ENCODE measurements around the gene HECA. TPM values are rescaled to one million over a fixed set of nuclear protein-coding genes. Genes with fewer than 3 reads are reported as not detected.
"Not testable (repeated sequence)": the region's sequence is repeated elsewhere in the genome, so short reads cannot be mapped to it uniquely, and the experiment has no call there.

Gene HECA
- total RNA-seq, 4 donors from 2014 or later, result 31.9 to 39.3 (median 35.7) TPM

GRCh38 chr6:139117734-139118133 is 17.1 kb upstream of the HECA start:
- DNase-seq (ENCODE audit: low spot score in 2 of 2), result no peak
- Histone ChIP-seq H3K4me3 (no peak overlapping the region), H3K27me3 (no peaks in the 10 kb centered on the region), H3K36me3 (no peaks in the 10 kb centered on the region), H3K27ac (no peak overlapping the region), H3K4me1 (no peaks in the 10 kb centered on the region), H3K9me3 (peaks cover 0 to 12% (median 0%) of the 10 kb centered on the region in 4 donors)
- WGBS, 2 donors, result 79 to 86% methylated on average over 1 of the region's 1 CpG
- TF ChIP-seq CTCF (IDR thresholded peaks at IDR 0.05) (no peak), EP300 (IDR thresholded peaks at IDR 0.05) (no peak), POLR2A (IDR thresholded peaks at IDR 0.05) (no peak)

- Histone ChIP-seq H3K4me3 (no peak overlapping the region), H3K9me3 (peaks cover 0 to 12% (median 0%) of the 10 kb centered on the region in 4 donors), H3K36me3 (no peaks in the 10 kb centered on the region), H3K27me3 (no peaks in the 10 kb centered on the region), H3K4me1 (no peaks in the 10 kb centered on the region), H3K27ac (no peak overlapping the region)
- DNase-seq (ENCODE audit: low spot score in 2 of 2), result no peak
- 67 to 75% methylated on average over 3 of the region's 3 CpGs for WGBS, 2 donors
- TF ChIP-seq EP300 (IDR thresholded peaks at IDR 0.05), result no peak
- no peak for TF ChIP-seq POLR2A (IDR thresholded peaks at IDR 0.05)
- no peak for TF ChIP-seq CTCF (IDR thresholded peaks at IDR 0.05)
Measured at GRCh38 chr6:139119552-139119951, 15.3 kb upstream of the HECA start.

GRCh38 chr6:139122823-139123222 is 12.1 kb upstream of the HECA start:
- H3K36me3 ChIP-seq; H3K4me1 ChIP-seq; DNase-seq (ENCODE audit: low spot score in 2 of 2); H3K27me3 ChIP-seq; H3K27ac ChIP-seq; H3K4me3 ChIP-seq: not testable (repeated sequence)
- peaks cover 0 to 12% (median 0%) of the 10 kb centered on the region in 4 donors for H3K9me3 ChIP-seq
- WGBS, 2 donors, result 74 to 92% methylated on average over 3 of the region's 3 CpGs

- WGBS, 2 donors, result 56 to 60% methylated on average over 8 of the region's 8 CpGs
- peak; percentile 19 to 57 for DNase-seq (ENCODE audit: low spot score in 2 of 2)
- Histone ChIP-seq H3K36me3 (no peaks in the 10 kb centered on the region), H3K27me3 (no peaks in the 10 kb centered on the region), H3K27ac (peak overlapping the region in 1 of 4 donors; percentile 40), H3K4me1 (peaks cover 0 to 7% (median 0%) of the 10 kb centered on the region in 4 donors), H3K4me3 (no peak overlapping the region), H3K9me3 (no peaks in the 10 kb centered on the region)
- TF ChIP-seq CTCF (IDR thresholded peaks at IDR 0.05) (peak in 1 of 5 experiments; percentile 39), POLR2A (IDR thresholded peaks at IDR 0.05) (no peak), EP300 (IDR thresholded peaks at IDR 0.05) (peak in 1 of 2 donors; percentile 66)
Measured at GRCh38 chr6:139124887-139125672, 9.8 kb upstream of the HECA start.

- Histone ChIP-seq H3K9me3 (no peaks in the 10 kb centered on the region), H3K27ac (no peak overlapping the region), H3K36me3 (no peaks in the 10 kb centered on the region), H3K4me1 (peaks cover 0 to 7% (median 0%) of the 10 kb centered on the region in 4 donors), H3K4me3 (no peak overlapping the region), H3K27me3 (no peaks in the 10 kb centered on the region)
- peak in 1 of 2 donors; percentile 34 for DNase-seq (ENCODE audit: low spot score in 2 of 2)
- WGBS, 2 donors, result 59 to 79% methylated on average over 3 of the region's 3 CpGs
- peak; percentile 20 to 60 for TF ChIP-seq EP300 (IDR thresholded peaks at IDR 0.05)
- TF ChIP-seq CTCF (IDR thresholded peaks at IDR 0.05), result no peak
- no peak for TF ChIP-seq POLR2A (IDR thresholded peaks at IDR 0.05)
Measured at GRCh38 chr6:139126255-139126654, 8.6 kb upstream of the HECA start.
